Tibial artery (tissue), 4 donors: ENCODE data around the gene PROSER2.

ENCODE experiments used
- DNase-seq, 2 donors: peaks; one replicate each; pipeline ENCODE4 v3.0.0-alpha.2; 2019
- H3K27ac ChIP-seq, 2 donors: fragments of 200-600 bp; sonication (generic) in 1 of 2; 1 replicate in 1 of 2; 2 replicates in 1 of 2; pipeline ENCODE4 v1.5.1; 2018 to 2019; ENCODE audit warnings: mild to moderate bottlenecking in 1 of 2
- H3K27me3 ChIP-seq, 2 donors: fragments of 200-600 bp; sonication (generic) in 1 of 2; one replicate each; pipeline versions ENCODE4 v1.5.1 to v1.6.0; 2016 to 2019
- H3K36me3 ChIP-seq, 3 donors: fragments of 200-600 bp; sonication (generic) in 2 of 3; one replicate each; pipeline ENCODE4 v1.5.1; 2016 to 2019; ENCODE audit warnings: mild to moderate bottlenecking in 2 of 3
- H3K4me1 ChIP-seq, 4 donors: fragments of 200-600 bp; sonication (generic) in 2 of 4; 1 replicate in 3 of 4; 2 replicates in 1 of 4; pipeline ENCODE4 v1.5.1; 2016 to 2019
- H3K4me3 ChIP-seq, 2 donors: fragments of 200-600 bp; sonication (generic) in 1 of 2; 1 replicate in 1 of 2; 2 replicates in 1 of 2; pipeline ENCODE4 v1.5.1; 2018 to 2019; ENCODE audit warnings: mild to moderate bottlenecking in 2 of 2
- H3K9me3 ChIP-seq, 3 donors: fragments of 200-600 bp; sonication (generic) in 1 of 3; one replicate each; pipeline ENCODE4 v1.5.1; 2016 to 2019
- CTCF ChIP-seq, 2 experiments: fragments of 200-600 bp in 1 of 2; fragments of 450-650 bp in 1 of 2; IDR thresholded peaks; one replicate each; pipeline ENCODE4 v1.5.1; 2017 to 2019; ENCODE audit warnings: antibody characterized with exemption in 2 of 2, mild to moderate bottlenecking in 1 of 2, moderate library complexity in 1 of 2
- intact Hi-C: fragments of 100-400 bp; cut with DNase I; formaldehyde crosslinking; loops from one replicate; pipeline ENCODE4 v1.15.0; 2023; ENCODE audit warnings: low total_unique reads

Gene PROSER2

GRCh38 chr10:11878776-11879175 is 55.6 kb downstream of the PROSER2 start:
- Histone ChIP-seq H3K27me3 (no peaks in the 10 kb centered on the region), H3K27ac (no peak overlapping the region), H3K4me3 (no peak overlapping the region), H3K36me3 (no peaks in the 10 kb centered on the region), H3K4me1 (peaks cover 0 to 16% (median 12%) of the 10 kb centered on the region in 4 donors), H3K9me3 (no peaks in the 10 kb centered on the region)
- DNase-seq = no peak
- no peak for TF ChIP-seq CTCF (IDR thresholded peaks at IDR 0.05)
- intact Hi-C loops = no loop called here

- TF ChIP-seq CTCF (IDR thresholded peaks at IDR 0.05) = no peak
- no peak overlapping the region for H3K27ac ChIP-seq
- no peak for DNase-seq
- intact Hi-C loops = no loop called here
- H3K36me3 ChIP-seq = no peaks in the 10 kb centered on the region
- H3K4me1 ChIP-seq = peaks cover 0 to 16% (median 12%) of the 10 kb centered on the region in 4 donors
- H3K4me3 ChIP-seq = no peak overlapping the region
- H3K27me3 ChIP-seq = no peaks in the 10 kb centered on the region
- no peaks in the 10 kb centered on the region for H3K9me3 ChIP-seq
Observed at GRCh38 chr10:11879387-11880094, 56.4 kb downstream of the PROSER2 start.

GRCh38 chr10:11880151-11881029 is 57.2 kb downstream of the PROSER2 start:
- no peak for DNase-seq
- no peak overlapping the region for H3K27ac ChIP-seq
- no peaks in the 10 kb centered on the region for H3K27me3 ChIP-seq
- H3K36me3 ChIP-seq = no peaks in the 10 kb centered on the region
- no peaks in the 10 kb centered on the region for H3K9me3 ChIP-seq
- TF ChIP-seq CTCF (IDR thresholded peaks at IDR 0.05) = no peak
- intact Hi-C loops = no loop called here
- no peak overlapping the region for H3K4me3 ChIP-seq
- peaks cover 0 to 9% (median 8%) of the 10 kb centered on the region in 4 donors for H3K4me1 ChIP-seq

- no peaks in the 10 kb centered on the region for H3K27me3 ChIP-seq
- H3K27ac ChIP-seq = no peak overlapping the region
- no peak for TF ChIP-seq CTCF (IDR thresholded peaks at IDR 0.05)
- DNase-seq = no peak
- H3K9me3 ChIP-seq = no peaks in the 10 kb centered on the region
- H3K36me3 ChIP-seq = no peaks in the 10 kb centered on the region
- H3K4me1 ChIP-seq = peaks cover 0 to 2% (median 1%) of the 10 kb centered on the region in 4 donors
- no peak overlapping the region for H3K4me3 ChIP-seq
- intact Hi-C loops = no loop called here
Observed at GRCh38 chr10:11881030-11881476, 57.9 kb downstream of the PROSER2 start.

GRCh38 chr10:11881477-11882417 is 58.6 kb downstream of the PROSER2 start:
- H3K27ac ChIP-seq = no peak overlapping the region
- intact Hi-C loops = no loop called here
- H3K36me3 ChIP-seq = no peaks in the 10 kb centered on the region
- no peaks in the 10 kb centered on the region for H3K27me3 ChIP-seq
- DNase-seq = no peak
- H3K4me3 ChIP-seq = no peak overlapping the region
- no peak for TF ChIP-seq CTCF (IDR thresholded peaks at IDR 0.05)
- H3K4me1 ChIP-seq = no peaks in the 10 kb centered on the region
- no peaks in the 10 kb centered on the region for H3K9me3 ChIP-seq
